NCI-H345 treated with DMSO at 0.1 percent for 48 hours (cell line): ENCODE data around the gene CDK19.

Source experiments
- DNase-seq: peaks from one replicate; lab custom pipeline; 2025; ENCODE audit not compliant: unreplicated experiment; lab: John Stamatoyannopoulos, UW

Gene CDK19

GRCh38 chr6:110705543-110705942 is 109.7 kb downstream of the CDK19 start:
- no peak for DNase-seq

GRCh38 chr6:110703906-110704594 is 111.2 kb downstream of the CDK19 start:
- no peak for DNase-seq

GRCh38 chr6:110703010-110703905 is 112.0 kb downstream of the CDK19 start:
- DNase-seq = no peak

- no peak for DNase-seq
These were observed 115.5 kb downstream of the CDK19 start for GRCh38 chr6:110699780-110700179.

GRCh38 chr6:110693994-110694393 is 121.3 kb downstream of the CDK19 start:
- DNase-seq = no peak

GRCh38 chr6:110693296-110693695 is 122.0 kb downstream of the CDK19 start:
- no peak for DNase-seq

GRCh38 chr6:110690916-110691315 is 124.4 kb downstream of the CDK19 start:
- DNase-seq = no peak

GRCh38 chr6:110690106-110690654 is 125.1 kb downstream of the CDK19 start:
- no peak for DNase-seq

GRCh38 chr6:110689275-110689935 is 125.9 kb downstream of the CDK19 start:
- DNase-seq = no peak

GRCh38 chr6:110688661-110689268 is 126.5 kb downstream of the CDK19 start:
- DNase-seq = no peak

GRCh38 chr6:110687326-110687725 is 127.9 kb downstream of the CDK19 start:
- DNase-seq = no peak

GRCh38 chr6:110683241-110683640 is 132.0 kb downstream of the CDK19 start:
- no peak for DNase-seq

- peak; percentile 65 for DNase-seq
These were observed 132.8 kb downstream of the CDK19 start for GRCh38 chr6:110682460-110682853.

GRCh38 chr6:110681543-110682459 is 133.5 kb downstream of the CDK19 start:
- no peak for DNase-seq

GRCh38 chr6:110676396-110676795 is 138.9 kb downstream of the CDK19 start:
- DNase-seq = no peak

GRCh38 chr6:110674096-110674495 is 141.2 kb downstream of the CDK19 start:
- no peak for DNase-seq

GRCh38 chr6:110672122-110672521 is 143.1 kb downstream of the CDK19 start:
- no peak for DNase-seq

- DNase-seq = no peak
These were observed 143.8 kb downstream of the CDK19 start for GRCh38 chr6:110671447-110671846.

GRCh38 chr6:110665600-110665999 is 149.7 kb downstream of the CDK19 start:
- DNase-seq = no peak

- no peak for DNase-seq
These were observed 150.3 kb downstream of the CDK19 start for GRCh38 chr6:110664933-110665332.
